ENCODE measurements around the gene RIPK4. TPM values are rescaled to one million over a fixed set of nuclear protein-coding genes. Genes with fewer than 3 reads are reported as not detected.

The RIPK4 gene
- total and polyA plus RNA-seq, 2 donors (not counting 1 experiment from before 2014, with no cell fraction given) = not detected

DNA sequence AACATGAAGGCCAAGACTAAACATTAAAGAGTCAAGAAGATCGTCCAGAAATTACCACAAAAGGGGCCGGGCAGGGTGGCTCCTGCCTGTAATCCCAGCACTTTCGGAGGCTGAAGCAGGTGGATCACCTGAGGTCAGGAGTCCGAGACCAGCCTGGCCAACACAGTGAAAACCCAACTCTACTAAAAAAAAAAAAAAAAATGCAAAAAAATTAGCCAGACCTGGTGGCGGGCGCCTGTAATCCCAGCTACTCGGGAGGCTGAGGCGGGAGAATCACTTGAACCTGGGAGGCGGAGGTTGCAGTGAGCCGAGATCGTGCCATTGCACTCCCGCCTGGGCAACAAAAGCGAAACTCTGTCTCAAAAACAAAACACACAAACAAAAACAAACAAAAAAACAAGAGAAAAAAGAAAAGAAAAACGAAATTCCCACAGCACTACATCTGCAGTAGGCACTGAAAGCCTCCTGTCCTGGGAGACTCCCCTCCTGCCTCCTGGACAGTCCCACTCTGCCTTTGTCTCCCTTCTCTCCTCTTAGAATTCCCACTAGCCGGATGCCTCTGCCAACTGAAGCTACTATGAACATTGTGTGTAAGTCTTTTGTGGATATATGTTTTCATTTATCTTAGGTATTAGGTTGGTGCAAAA is 17.7 kb upstream of the RIPK4 start:
- Histone ChIP-seq H3K27me3 (replicated peaks in 1 of 4; ENCODE audit: control extremely low read depth in 1 of 4, control insufficient read depth in 3 of 4, insufficient read depth in 4 of 4, low read length in 3 of 4) (peaks cover 0 to 28% (median 22%) of the 10 kb centered on the region in 4 experiments), H3K79me2 (ENCODE audit: control insufficient read depth, insufficient read depth, low read length) (no peaks in the 10 kb centered on the region), H3K4me2 (replicated peaks; ENCODE audit: low read depth, low read length, poor library complexity, severe bottlenecking) (no peak overlapping the region), H3K9ac (ENCODE audit: low read length) (no peak overlapping the region), H4K20me1 (ENCODE audit: control insufficient read depth, insufficient read depth, low read length, poor library complexity, severe bottlenecking) (no peaks in the 10 kb centered on the region), H3K4me1 (ENCODE audit: control insufficient read depth in 2 of 2, insufficient read depth in 2 of 2, low read length in 2 of 2) (no peaks in the 10 kb centered on the region), H3K4me3 (ENCODE audit: control extremely low read depth in 1 of 5, extremely low read depth in 1 of 5, insufficient read depth in 1 of 5, low read depth in 2 of 5, low read length in 4 of 5) (no peak overlapping the region), H3K27ac (ENCODE audit: low read length in 2 of 2) (no peak overlapping the region), H3K9me3 (ENCODE audit: control extremely low read depth in 1 of 3, control insufficient read depth in 2 of 3, insufficient read depth in 1 of 3, low read length in 2 of 3) (no peaks in the 10 kb centered on the region), H2AFZ (ENCODE audit: insufficient read depth, low read depth, low read length, poor library complexity, severe bottlenecking) (no peak overlapping the region), H3K36me3 (replicated peaks in 1 of 2; ENCODE audit: control extremely low read depth in 1 of 2, control insufficient read depth in 1 of 2, extremely low read depth in 1 of 2, insufficient read depth in 2 of 2, low read length in 1 of 2) (no peaks in the 10 kb centered on the region)
- DNase-seq (no peak), ATAC-seq (ENCODE audit: low read depth) (no peak)
- intact Hi-C loops (cut with micrococcal nuclease) = no loop called here
- TF ChIP-seq EZH2 (IDR thresholded peaks at IDR 0.05; ENCODE audit: borderline replicate concordance, insufficient read depth, low read depth, low read length, poor library complexity, severe bottlenecking) = no peak
- TF ChIP-seq, protein P1, sequence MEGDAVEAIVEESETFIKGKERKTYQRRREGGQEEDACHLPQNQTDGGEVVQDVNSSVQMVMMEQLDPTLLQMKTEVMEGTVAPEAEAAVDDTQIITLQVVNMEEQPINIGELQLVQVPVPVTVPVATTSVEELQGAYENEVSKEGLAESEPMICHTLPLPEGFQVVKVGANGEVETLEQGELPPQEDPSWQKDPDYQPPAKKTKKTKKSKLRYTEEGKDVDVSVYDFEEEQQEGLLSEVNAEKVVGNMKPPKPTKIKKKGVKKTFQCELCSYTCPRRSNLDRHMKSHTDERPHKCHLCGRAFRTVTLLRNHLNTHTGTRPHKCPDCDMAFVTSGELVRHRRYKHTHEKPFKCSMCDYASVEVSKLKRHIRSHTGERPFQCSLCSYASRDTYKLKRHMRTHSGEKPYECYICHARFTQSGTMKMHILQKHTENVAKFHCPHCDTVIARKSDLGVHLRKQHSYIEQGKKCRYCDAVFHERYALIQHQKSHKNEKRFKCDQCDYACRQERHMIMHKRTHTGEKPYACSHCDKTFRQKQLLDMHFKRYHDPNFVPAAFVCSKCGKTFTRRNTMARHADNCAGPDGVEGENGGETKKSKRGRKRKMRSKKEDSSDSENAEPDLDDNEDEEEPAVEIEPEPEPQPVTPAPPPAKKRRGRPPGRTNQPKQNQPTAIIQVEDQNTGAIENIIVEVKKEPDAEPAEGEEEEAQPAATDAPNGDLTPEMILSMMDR (IDR thresholded peaks at IDR 0.05) = no peak
- CTCF ChIA-PET = interaction anchor here (0.6 kb wide), 1 partner anchor 303 kb away, joined by 4 read pairs; no protein-coding TSS in a partner anchor
- Mint-ChIP-seq H3K9me3 (ENCODE audit: insufficient read depth) (no peaks in the 10 kb centered on the region), H3K27ac (no peak overlapping the region), H3K4me1 (peaks cover 1% of the 10 kb centered on the region), H3K4me3 (no peak overlapping the region), H3K27me3 (peaks cover 58% of the 10 kb centered on the region)
- POLR2A ChIA-PET = no interaction called here
- WGBS (ENCODE audit: insufficient coverage) = 91% methylated on average over 6 of the region's 15 CpGs

DNA sequence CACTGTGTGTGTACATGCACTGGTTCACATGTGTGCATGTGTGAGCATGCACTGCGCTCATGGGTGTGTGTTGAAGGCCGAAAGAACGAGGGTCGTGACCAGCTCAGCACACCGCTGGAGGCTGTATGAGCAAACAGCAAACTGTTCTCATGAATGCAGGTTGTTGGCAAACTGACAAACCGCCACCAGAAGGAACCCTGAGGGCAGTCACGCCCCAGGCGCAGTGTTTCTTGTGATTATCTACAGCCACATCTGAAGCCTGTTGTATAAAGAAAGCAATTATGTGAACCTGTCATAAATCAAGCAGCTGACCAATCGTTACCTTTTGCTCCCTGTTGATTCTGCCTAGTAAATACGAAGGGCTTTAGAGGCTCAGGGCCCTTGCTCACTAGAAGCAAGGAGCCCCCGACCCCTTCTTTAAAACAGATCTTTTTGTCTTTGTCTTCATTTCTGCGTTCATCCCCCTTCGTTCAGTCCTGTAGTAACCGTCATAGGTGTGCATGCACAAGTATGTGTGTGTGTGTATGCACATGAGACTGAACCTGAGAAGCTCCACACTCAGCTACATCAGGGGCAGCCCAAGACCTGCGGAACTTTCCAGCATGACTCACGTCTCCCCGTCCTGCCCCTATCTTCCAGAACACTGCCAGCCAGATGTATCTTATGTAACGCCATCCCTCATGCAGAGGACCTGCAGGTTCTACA is 16.8 kb upstream of the RIPK4 start:
- Histone ChIP-seq H3K27ac (ENCODE audit: low read length in 2 of 2) (no peak overlapping the region), H3K4me1 (ENCODE audit: control insufficient read depth in 2 of 2, insufficient read depth in 2 of 2, low read length in 2 of 2) (peaks cover 6 to 8% of the 10 kb centered on the region in 2 donors), H2AFZ (ENCODE audit: insufficient read depth, low read depth, low read length, poor library complexity, severe bottlenecking) (no peak overlapping the region), H3K36me3 (replicated peaks in 1 of 2; ENCODE audit: control extremely low read depth in 1 of 2, control insufficient read depth in 1 of 2, extremely low read depth in 1 of 2, insufficient read depth in 2 of 2, low read length in 1 of 2) (no peaks in the 10 kb centered on the region), H3K4me3 (ENCODE audit: control extremely low read depth in 1 of 5, extremely low read depth in 1 of 5, insufficient read depth in 1 of 5, low read depth in 2 of 5, low read length in 4 of 5) (no peak overlapping the region), H3K9me3 (ENCODE audit: control extremely low read depth in 1 of 3, control insufficient read depth in 2 of 3, insufficient read depth in 1 of 3, low read length in 2 of 3) (no peaks in the 10 kb centered on the region), H4K20me1 (ENCODE audit: control insufficient read depth, insufficient read depth, low read length, poor library complexity, severe bottlenecking) (no peaks in the 10 kb centered on the region), H3K79me2 (ENCODE audit: control insufficient read depth, insufficient read depth, low read length) (no peaks in the 10 kb centered on the region), H3K9ac (ENCODE audit: low read length) (no peak overlapping the region), H3K27me3 (replicated peaks in 1 of 4; ENCODE audit: control extremely low read depth in 1 of 4, control insufficient read depth in 3 of 4, insufficient read depth in 4 of 4, low read length in 3 of 4) (peaks cover 0 to 37% (median 31%) of the 10 kb centered on the region in 4 experiments), H3K4me2 (replicated peaks; ENCODE audit: low read depth, low read length, poor library complexity, severe bottlenecking) (no peak overlapping the region)
- ChIA-PET CTCF (no interaction called here), POLR2A (no interaction called here)
- Mint-ChIP-seq H3K27ac (no peak overlapping the region), H3K9me3 (ENCODE audit: insufficient read depth) (no peaks in the 10 kb centered on the region), H3K4me1 (peaks cover 4% of the 10 kb centered on the region), H3K4me3 (no peak overlapping the region), H3K27me3 (peaks cover 59% of the 10 kb centered on the region)
- ATAC-seq (ENCODE audit: low read depth) (no peak), DNase-seq (no peak)
- TF ChIP-seq, protein P1 (IDR thresholded peaks at IDR 0.05) = no peak
- TF ChIP-seq EZH2 (IDR thresholded peaks at IDR 0.05; ENCODE audit: borderline replicate concordance, insufficient read depth, low read depth, low read length, poor library complexity, severe bottlenecking) = no peak
- intact Hi-C loops (cut with micrococcal nuclease) = no loop called here
- 11% methylated on average over 15 of the region's 18 CpGs for WGBS (ENCODE audit: insufficient coverage)

Measured in B cell (primary cell).